HG03558 (cell line): Measurements from ENCODE around the gene NEURL1.
"Not testable (repeated sequence)": the region's sequence is repeated elsewhere in the genome, so short reads cannot be mapped to it uniquely, and the experiment has no call there.

Experiments used
- ATAC-seq: cut with Tn5 transposase; IDR thresholded peaks from one replicate; pipeline ENCODE4 v1.9.1; 2021; ENCODE audit warnings: moderate number of reproducible peaks; ENCODE audit not compliant: unreplicated experiment; ENCODE audit errors: extremely low read depth

Gene NEURL1

DNA sequence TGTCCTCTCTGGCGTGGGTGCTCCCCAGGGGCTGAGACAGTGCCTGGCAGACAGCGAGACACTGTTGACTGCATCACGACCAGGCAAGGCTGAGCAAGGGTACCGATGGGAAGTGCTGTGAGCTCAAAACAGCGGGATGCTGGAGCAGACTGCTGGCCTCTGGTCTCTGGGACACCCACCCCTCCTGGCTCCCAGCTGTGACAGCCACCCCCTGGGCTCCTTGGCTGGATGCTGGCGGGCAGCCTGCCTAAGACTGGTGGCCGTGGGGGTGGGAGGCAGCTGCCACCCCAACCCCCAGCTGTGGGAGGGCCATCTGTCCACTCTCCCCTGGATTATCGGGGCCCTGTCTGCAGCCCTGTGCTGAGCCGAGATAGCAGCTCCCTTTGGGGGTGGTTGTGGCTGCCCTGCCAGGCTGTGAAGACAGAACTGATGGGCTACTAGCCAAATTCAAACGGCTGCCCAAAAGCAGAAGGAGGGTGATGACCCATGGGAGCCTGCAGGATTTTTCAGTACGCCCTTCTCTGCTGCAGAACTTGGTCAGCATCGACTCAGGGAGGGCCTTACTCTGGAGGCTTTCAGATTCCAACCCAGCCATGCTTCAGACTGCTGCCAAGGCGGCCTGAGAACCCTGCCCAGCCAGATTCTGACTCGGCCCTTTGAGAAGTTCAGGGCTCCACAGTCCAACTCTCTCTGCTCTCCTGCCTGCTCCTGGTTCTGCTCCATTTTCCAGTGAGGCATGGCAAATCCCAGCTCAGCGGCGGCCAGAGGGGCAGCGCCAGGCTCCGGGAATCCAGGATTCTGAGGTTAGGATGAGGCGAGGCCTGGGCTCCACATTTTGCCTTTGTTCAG, 125.3 kb downstream of the NEURL1 start:
- ATAC-seq: no peak

DNA sequence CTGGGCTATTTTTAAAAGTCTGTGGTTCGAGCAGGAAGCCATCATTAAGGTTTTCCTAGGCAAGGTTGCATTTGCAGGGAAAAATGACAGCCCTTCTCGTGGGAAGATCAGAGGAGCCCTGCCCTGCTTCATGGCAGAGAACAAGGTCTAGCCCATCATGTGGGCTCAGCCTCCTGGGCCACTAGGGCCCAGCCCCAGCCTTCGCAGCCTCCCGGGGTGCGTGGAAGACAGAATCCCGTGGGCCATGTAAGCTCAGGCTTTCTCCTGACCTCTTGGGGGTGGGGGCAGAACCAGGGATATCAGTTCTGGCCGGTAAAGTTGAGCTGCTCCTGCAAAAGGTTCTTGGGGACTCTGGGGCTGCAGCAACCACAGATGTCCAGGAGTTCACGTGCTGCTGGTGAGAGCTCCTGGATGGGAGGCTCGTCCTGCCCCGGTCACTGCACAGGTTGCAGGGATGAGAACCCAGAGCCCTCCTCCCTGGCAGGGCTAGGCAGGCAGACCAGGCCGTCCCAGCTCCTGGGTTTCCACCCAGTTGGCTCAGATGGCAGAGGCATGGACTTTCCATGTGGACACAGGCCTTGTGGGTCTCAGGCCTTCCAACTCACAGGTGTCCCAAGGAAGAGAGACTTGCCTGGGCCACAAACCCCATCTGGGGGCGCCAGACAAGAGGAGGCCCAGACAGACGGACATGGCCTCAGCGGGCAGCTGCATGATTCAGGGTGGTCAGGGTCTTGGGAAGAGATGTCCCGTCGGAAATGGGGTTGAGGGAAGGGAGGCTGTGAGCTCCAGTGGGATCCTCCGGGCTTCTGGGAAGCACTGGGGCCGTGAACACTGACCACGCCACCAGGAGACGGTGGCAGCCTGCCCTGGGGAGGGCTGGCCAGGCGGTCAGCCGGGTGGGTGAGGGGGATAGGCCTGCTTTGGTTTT, 126.2 kb downstream of the NEURL1 start:
- no peak for ATAC-seq

DNA sequence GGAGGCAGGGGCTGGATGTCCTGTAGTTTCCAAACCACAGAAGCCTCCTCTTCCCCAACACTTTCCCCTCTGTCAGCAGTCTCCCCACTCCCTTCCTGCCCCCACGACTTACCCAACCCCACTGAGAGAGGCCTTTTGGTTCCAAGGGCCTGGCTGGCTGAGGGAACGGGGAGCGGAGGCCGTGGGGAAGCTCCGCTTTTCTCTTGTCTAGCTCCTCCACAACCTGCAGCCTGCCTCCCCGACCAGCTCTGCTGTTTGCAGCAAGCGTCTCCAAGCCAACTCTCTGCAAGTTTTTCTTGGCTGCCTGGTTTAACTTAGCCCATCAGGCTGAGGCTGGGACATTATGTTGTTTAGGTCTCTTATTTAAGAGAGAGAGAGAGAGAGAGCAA, 126.8 kb downstream of the NEURL1 start:
- no peak for ATAC-seq

DNA sequence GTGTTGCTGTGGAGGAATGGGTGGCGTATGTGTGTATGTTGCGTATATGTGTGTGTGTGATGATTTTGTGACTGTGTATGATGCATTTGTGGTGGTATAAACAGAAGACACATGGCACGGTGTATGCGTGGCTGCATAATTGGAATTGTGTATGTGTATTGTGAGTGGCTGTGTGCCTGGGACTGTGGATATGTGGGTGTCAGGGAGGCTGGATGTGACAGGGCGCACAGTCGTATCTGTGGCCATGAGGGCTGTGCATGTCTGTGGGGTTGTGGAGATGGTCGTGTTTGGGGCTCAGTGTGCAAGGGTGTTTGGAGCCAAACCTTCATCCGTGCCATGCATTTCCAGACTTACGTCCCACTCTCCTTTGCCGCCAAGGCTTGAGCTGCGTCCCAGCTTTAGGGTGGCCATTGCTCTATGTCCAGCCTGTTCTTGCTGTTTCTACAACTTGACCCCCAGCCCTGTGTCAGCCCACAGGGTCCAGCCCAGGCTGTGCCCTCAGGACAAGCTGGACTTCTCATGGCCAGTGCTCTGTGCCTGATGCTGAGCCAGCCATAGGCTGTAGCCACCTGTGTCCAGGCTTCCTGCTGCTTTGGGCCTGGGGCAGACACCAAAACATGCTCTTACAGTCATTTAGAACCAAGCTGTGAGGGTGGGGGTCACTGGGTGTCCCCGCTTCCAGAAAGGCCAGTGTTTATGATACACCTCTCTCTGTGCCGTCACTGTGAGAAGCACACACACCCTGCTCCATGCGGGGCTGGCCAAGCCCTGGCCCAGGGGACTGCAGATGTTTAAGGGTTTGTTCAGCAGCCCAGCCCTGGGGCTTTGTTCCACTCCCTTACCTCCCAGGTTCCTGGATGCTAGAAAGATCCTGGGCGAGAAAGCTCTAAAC, 127.6 kb downstream of the NEURL1 start:
- no peak for ATAC-seq

DNA sequence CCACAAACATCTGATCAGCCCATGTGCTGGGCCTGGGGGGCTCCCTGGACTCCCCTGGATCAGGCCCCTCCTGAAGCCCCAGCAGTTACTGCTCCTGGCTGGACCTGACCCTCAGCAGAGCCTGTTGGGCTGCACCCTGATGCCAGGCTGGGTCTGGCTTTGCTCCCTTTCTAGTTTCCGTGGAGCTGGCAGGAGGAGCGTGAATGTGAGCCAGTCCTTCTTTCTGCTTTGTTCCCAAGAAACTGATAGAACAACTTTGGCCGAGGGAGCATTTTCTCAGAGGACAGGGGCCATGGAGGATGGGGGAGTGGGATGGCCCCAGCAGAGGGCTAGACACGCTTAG, 128.2 kb downstream of the NEURL1 start:
- ATAC-seq: no peak

DNA sequence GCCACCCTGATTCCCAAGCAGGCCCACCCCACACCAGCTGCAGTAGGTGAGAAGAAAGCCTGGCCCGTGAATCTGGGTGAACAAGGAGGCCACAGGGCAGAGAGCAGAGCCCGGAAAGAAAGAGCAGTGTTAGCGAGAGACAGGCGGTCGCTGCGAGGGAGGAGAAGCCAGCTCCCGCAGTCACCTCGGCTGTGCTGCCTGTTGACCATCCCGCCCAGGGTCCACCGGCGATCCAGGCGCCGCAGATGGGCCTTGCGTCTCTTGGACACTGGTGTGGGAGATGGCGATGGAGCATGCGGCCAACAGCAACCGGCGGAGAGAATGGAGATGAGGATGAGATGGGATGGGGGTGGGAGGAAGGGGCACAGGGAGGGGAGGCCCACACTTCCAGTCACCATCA, 128.8 kb downstream of the NEURL1 start:
- no peak for ATAC-seq

DNA sequence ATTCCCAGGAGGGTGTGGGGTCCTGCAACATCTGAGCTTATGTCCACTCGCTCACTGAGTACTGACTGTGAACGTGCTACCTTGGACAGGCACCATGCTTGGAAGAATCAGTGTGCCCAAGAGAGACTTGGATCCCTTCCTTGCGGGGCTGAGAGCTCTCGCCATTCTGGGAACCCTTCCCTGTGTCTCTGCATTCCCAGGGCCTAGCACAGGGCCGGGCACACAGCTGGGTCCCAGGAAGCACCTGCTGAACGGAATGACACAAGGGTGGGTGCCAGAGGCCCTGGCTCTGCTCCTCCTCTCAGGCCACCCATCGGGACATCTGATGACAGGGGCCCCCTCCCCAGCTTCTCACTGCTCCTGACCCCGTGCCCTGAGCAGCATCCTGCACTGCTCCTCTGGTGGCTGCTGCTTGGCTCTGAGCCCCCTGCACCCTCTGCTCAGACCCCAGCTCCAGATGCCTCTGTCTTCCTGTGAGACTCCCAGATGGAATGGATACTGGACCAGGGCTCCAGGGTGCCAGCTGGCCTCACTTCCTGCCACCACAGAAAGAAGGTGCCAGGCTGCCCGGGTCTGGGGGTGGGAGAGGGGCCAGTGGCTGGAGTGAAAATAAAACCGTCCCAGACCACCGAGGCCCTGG, 129.6 kb downstream of the NEURL1 start:
- no peak for ATAC-seq

DNA sequence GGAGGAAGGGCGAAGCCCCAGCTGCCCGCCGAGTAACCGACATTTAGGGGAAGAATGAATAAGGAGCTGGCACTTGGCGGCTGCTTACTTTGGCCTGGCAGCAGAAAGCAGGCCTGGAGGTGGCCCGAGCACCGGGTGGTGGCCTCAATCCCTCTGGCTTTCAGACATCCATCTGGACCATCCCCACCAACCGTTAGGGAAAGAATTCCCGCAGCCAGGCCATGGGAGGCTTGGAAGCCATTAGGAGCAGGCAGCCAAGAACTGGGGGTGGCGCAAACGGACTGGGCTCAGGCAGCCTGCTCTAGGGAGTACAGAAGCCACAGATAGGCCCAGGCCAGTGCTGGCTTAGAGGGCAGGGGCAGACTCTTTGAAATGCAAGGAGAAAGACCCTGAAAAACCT, 132.7 kb downstream of the NEURL1 start:
- ATAC-seq: no peak

DNA sequence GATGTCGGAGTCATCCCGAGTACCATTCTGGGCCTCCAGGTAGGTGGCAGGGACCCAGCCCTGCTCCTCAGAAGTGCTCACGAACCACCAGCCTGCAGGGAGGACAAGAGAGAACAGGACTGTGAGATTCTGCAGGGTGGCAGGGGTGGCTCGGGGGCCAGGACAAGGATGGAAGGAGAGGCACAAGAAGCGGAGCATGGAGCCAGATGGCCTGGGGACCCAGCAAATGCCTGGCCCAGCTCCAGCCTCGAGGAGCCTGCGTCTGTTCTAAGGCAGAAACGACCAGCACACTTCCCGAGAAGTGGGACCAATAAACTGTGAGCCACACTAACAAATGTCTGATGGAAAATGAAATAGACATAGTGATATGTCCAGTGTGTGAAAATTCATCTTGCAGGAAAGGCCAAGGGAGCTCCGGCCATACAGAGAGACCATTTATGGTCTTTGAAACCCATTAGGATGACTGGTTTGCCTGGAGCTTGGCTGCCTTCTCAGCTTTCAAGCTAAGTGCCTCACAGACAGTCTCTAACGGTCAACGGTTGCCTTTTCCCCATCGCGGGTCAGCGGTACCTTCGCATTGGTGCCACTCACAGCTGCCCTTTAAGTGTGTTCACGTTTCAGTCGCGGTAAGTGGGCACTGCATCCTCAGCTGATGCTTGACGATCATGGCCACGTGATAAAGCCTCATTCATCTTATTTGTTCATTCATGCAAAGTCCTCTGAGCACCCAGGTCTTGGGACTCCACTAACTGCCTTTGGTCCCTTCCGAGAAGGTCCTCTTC, 133.8 kb downstream of the NEURL1 start:
- ATAC-seq: no peak

DNA sequence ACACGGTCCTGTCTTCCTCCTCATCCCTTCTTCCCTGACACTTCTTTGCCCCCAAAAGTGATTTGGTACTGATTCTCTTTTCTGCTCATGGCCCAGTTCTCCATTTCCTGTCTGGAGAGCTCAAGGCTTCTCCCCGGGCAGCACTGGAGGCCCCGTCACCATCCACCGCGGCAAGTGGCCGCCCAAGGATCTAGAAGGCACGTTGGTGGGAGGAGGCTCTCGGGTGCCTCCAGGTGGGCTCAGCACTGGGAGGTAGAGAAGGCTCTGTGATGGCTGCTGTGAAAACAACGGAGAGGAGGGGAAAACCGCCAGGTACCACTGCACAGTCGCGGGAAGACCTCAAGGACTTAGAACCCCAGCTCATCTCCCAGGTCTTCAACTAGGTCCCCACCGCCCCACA, 134.4 kb downstream of the NEURL1 start:
- ATAC-seq: no peak

DNA sequence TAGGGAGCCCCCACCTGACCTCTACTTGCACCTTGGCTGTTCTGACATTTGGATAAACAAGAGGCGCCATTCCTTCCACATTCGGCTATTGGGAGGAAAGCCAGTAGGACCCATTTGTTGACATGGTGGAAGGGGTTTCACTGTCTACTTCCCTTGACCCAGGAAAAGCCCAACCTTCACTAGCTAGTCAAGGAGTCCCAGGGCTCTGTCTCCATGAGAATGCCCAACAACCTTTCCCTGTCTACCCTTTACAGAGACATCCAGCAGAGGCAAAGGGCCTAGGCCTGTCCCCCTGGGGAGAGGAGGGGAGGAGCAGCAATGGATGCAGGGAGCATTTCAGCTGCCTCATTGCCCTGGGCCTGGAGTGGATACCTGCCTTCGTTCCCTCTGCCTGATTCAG, 136.1 kb downstream of the NEURL1 start:
- no peak for ATAC-seq

DNA sequence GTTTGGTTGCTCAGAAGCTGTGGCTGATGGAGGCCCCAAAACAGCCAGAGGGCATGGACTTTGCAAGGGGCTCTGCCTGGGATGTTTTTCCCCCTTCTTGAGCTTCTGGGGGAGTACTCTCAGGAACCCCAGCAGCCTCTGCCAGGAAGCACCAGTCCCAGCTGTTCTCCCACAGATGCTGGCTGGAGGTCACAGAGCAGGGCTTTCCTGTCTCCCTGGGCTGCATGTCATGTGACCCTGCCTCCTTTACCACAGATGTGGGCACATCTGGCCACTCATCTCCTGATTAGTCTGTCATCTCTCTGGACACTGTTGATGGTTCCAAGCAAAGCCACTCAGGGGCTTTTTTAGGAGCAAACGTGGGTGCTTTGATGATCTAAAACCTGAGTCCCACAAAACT, 136.7 kb downstream of the NEURL1 start:
- ATAC-seq: no peak

DNA sequence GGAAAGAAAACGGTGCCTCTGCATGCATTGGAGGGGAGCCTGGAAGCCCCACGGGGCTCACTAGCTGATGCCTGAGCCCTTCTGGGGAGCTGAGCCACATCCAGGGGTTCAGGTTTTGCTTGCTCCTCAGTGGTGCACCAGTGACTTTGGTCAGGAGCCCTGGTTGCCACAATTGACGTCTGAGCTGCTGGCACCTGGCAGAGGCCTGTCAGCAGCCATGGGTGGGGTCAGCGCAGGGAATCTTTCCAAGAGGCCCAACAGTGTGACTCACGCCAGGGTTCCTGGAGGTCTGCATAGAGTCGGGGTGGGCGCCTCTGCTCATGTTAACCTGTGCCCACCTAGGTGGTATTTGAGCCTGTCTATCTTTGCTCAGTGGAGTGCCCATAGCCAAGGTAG, 138.7 kb downstream of the NEURL1 start:
- no peak for ATAC-seq

DNA sequence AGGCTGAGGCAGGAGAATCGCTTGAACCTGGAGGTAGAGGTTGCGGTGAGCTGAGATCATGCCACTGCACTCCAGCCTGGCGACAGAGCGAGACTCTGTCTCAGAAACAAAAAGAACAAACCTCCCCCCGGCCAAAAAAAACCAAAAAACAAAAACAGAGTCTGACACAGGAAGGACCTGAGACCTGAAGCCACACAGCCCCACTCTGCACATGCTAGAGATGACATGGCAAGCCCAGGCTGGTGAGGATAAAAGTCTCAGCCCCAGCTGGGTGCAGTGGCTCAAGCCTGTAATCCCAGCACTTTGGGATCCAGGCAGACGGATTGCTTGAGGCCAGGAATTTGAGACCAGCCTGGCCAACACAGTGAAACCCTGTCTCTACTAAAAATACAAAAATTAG, 139.4 kb downstream of the NEURL1 start:
- ATAC-seq: not testable (repeated sequence)

DNA sequence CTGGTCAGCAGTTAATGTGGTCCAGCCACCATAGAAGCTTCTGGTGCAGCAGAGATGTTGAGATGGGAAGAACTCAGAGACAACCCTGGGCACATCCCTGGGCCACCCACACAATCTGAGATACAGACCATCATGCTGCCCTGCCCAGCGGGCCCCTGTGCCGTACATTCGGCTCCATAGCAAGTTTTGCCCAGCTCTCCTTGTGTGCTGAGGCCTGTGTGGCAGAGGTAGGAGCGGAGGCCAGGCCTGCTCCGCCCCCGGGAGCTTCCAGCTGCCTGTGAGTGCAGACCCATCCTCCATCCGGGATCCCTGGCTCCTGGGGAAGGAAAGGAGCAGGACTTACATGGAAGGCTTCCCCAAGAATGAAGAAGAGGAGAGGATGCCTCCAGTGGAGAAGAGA, 140.3 kb downstream of the NEURL1 start:
- ATAC-seq: no peak

DNA sequence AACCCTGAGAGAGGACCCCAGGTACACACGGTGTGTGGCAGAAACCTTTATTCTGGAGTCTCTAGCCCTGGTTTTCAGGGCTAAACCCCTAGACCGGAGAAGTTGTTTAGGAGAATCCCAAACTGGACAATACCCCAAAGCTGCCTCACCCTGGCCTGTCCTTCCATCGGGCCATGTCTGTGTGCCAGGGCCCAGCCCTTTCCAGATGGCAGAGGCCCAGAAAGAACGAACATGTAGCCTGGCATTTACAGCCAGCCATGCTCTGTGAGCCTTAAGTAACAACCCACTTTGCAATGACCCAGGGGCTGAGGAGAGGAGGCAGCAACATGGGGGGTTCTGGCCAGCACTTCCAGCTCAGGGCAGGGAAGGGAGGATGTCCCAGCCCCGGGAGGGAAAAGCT, 142.1 kb downstream of the NEURL1 start:
- no peak for ATAC-seq

DNA sequence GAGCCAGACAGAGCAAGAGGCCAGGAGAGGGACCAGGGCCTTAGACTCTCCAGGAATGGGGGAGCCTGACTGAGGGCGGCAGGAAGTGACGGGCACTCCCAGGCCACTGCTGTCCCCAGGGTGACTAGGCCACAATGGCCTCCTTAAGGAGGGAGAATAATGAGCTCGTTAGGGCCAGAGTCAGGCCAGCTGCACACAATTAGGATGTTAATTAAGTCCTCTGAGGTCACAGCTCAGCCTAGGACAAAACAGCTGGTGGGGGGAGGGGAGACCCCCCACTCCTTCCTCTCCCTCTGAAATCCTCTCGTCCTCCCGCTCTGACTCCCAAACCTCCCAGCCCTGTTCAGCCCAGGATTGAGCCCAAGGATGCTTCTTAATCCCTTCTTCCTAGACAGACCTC, 143.0 kb downstream of the NEURL1 start:
- ATAC-seq: no peak

DNA sequence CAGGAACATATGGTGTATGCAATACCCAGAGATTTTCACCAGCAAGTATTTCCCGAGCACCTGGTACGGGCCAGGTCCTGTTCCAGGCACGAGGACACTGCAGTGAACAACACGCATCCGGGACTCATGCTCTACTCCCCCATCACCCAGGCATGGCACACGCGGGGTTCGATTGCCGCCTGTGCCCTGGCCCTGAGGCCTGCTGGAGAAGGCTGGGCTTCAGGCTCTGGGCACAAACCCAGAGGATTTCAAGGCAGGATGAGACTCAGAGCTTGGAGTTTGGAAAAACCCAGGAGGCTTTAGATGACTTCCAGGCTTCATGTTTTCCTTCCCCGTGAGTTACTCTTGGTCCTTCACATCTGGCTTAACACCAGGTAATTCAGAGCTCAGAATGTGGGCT, 143.5 kb downstream of the NEURL1 start:
- no peak for ATAC-seq

DNA sequence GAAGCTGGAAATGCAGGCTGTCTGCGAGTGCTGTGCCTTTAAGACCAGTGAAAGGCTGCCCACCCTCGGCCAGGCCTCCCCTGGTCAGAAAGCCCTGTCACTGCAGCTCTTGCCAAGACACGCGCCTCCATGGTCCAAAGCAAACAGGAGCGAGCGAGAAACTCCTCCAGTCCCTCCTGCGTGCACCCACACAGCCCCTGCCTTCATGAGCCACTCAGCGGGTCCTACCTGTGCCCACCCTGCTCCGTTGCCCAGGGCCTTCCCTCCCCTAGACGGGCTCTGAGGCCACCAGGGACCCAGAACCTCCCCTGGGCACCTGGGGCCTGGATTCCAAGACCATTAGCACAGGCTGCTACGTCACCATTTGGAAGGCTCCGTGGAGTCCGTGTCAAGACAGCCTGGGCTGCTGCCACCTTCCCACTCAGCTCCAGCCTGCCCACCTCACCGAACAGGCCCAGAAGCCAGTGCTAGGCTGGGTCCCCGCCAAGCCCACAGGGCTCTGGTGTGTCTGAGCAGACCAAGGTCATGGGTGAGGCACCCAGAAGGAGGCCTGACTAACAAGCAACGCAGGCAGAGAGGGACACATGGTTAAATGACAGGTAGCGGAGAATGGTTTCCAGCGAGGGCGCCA, 144.5 kb downstream of the NEURL1 start:
- ATAC-seq: no peak
